Measurements from ENCODE around the gene CLIC6. TPM values are rescaled to one million over a fixed set of nuclear protein-coding genes. Genes with fewer than 3 reads are reported as not detected.

Gene CLIC6
- total and polyA plus RNA-seq, 2 of the 4 experiments (the other 2 are of a cell fraction): not detected

- TF ChIP-seq CTCF (conservative IDR thresholded peaks at IDR 0.05; ENCODE audit: low read depth, low read length) (no peak), MAZ (IDR thresholded peaks at IDR 0.05; ENCODE audit: borderline replicate concordance, low read depth, low read length) (no peak)
These were observed 45.3 kb upstream of the CLIC6 start (continued) for GRCh38 chr21:34623516-34623915.

- BruUV-seq (replicated peaks): no TSS peak
- H2BK5ac ChIP-seq (ENCODE audit: low read depth, low read length, poor library complexity, severe bottlenecking): no peak overlapping the region
- H4K5ac ChIP-seq (ENCODE audit: low read depth, low read length): no peak overlapping the region
- no peak overlapping the region for H4K91ac ChIP-seq (ENCODE audit: insufficient read depth, low read depth, low read length)
- DNase-seq (no peak), ATAC-seq (ENCODE audit: low read depth) (no peak)
- H2AK9ac ChIP-seq (replicated peaks; ENCODE audit: low read depth, low read length, poor library complexity): no peak overlapping the region
- H3K4me3 ChIP-seq (ENCODE audit: insufficient read depth, low read depth, low read length): no peak overlapping the region
- dilution Hi-C loops (cut with HindIII; ENCODE audit: low sequenced_read_pairs, unreplicated experiment): no loop called here
- H3K9me3 ChIP-seq (ENCODE audit: control insufficient read depth, insufficient read depth, low read length): peaks cover 2% of the 10 kb centered on the region; the same call in 1 of the 2 replicates
- no peak overlapping the region for H4K8ac ChIP-seq (ENCODE audit: low read depth in 2 of 2, low read length in 2 of 2)
- H2AK5ac ChIP-seq (ENCODE audit: low read depth, low read length): no peak overlapping the region
- H3K4me1 ChIP-seq (ENCODE audit: control insufficient read depth, insufficient read depth, low read length): no peaks in the 10 kb centered on the region
- H3K4ac ChIP-seq (ENCODE audit: low read depth, low read length): no peak overlapping the region
- peaks cover 50% of the 10 kb centered on the region for H3K27me3 ChIP-seq (ENCODE audit: control insufficient read depth, insufficient read depth, low read length)
- H3K56ac ChIP-seq (ENCODE audit: extremely low read depth, insufficient read depth, low read length): no peak overlapping the region
- no peak overlapping the region for H3K18ac ChIP-seq (ENCODE audit: low read depth, low read length)
- no peak overlapping the region for H3K27ac ChIP-seq (ENCODE audit: insufficient read depth, low read length)
- no peak overlapping the region for H2BK20ac ChIP-seq (ENCODE audit: low read depth, low read length)
- no peak overlapping the region for H3K4me2 ChIP-seq (ENCODE audit: low read depth, low read length)
- TF ChIP-seq USF2 (IDR thresholded peaks at IDR 0.05; ENCODE audit: low read depth, low read length) (no peak), MAZ (IDR thresholded peaks at IDR 0.05; ENCODE audit: borderline replicate concordance, low read depth, low read length) (no peak), RAD21 (IDR thresholded peaks at IDR 0.05; ENCODE audit: low read length) (no peak), MXI1 (IDR thresholded peaks at IDR 0.05; ENCODE audit: borderline replicate concordance, low read depth, low read length) (no peak)
- WGBS, 2 experiments (ENCODE audit: extremely low coverage in 2 of 2, insufficient read length in 1 of 2): no CpG with 5 or more reads among the region's 6 CpGs
- H2AFZ ChIP-seq (replicated peaks; ENCODE audit: low read length, poor library complexity): no peak overlapping the region
- intact Hi-C loops (cut with micrococcal nuclease): no loop called here
- no peaks in the 10 kb centered on the region for H4K20me1 ChIP-seq (ENCODE audit: insufficient read depth, low read length)
- H3K9ac ChIP-seq (ENCODE audit: low read depth, low read length): no peak overlapping the region
- no peak overlapping the region for H2BK120ac ChIP-seq (ENCODE audit: low read depth, low read length)
- ChIA-PET CTCF (no interaction called here), POLR2A (ENCODE audit: unreplicated experiment) (no interaction called here)
- H3K9me1 ChIP-seq (ENCODE audit: insufficient read depth, low read length): no peaks in the 10 kb centered on the region
- no peak overlapping the region for H3K23ac ChIP-seq (ENCODE audit: low read depth, low read length)
- H3K79me1 ChIP-seq (ENCODE audit: low read depth in 1 of 2, low read length in 2 of 2): no peaks in the 10 kb centered on the region
- no peak overlapping the region for H3K14ac ChIP-seq (replicated peaks; ENCODE audit: low read depth, low read length)
- no peaks in the 10 kb centered on the region for H3K36me3 ChIP-seq (ENCODE audit: control insufficient read depth, insufficient read depth, low read length)
- H2BK15ac ChIP-seq (ENCODE audit: low read depth, low read length): no peak overlapping the region
- in situ Hi-C loops (cut with MboI; ENCODE audit: low sequenced_read_pairs): no loop called here
These were observed 43.7 kb upstream of the CLIC6 start for GRCh38 chr21:34625030-34625593.

Measured in IMR-90 (cell line).